GM19467 (cell line): ENCODE data around the gene LDHA.

Experiments
- ATAC-seq: cut with Tn5 transposase; IDR thresholded peaks from one replicate; pipeline ENCODE4 v1.9.1; 2021; ENCODE audit warnings: mild to moderate bottlenecking, moderate library complexity; ENCODE audit not compliant: unreplicated experiment

Gene LDHA

DNA sequence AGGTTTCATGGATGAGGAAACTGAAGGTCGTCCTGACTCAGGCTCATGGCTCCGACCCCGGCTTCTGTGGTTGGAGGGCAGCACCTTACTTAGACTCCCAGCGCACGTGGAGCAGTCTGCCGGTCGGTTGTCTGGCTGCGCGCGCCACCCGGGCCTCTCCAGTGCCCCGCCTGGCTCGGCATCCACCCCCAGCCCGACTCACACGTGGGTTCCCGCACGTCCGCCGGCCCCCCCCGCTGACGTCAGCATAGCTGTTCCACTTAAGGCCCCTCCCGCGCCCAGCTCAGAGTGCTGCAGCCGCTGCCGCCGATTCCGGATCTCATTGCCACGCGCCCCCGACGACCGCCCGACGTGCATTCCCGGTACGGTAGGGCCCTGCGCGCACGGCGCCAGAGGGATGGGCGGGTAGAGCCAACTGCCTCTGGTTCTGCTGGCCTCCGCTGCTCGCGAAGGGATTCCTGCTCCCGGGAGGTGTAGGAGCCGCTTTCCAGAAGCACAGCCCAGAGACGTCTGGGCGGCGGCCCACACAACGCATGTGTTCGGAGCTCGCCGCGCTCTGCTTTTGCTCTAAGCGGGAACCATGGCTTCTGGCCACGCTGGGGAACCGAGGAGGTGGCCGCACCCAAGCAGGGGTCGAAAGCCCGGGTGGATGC, at the start of gene LDHA:
Gene LDHA, plus strand, starts transcription at position 289 of the 653 bp plus-strand sequence. CDS start 2,280 bp downstream, outside the sequence.
- peak; percentile 48 for ATAC-seq

DNA sequence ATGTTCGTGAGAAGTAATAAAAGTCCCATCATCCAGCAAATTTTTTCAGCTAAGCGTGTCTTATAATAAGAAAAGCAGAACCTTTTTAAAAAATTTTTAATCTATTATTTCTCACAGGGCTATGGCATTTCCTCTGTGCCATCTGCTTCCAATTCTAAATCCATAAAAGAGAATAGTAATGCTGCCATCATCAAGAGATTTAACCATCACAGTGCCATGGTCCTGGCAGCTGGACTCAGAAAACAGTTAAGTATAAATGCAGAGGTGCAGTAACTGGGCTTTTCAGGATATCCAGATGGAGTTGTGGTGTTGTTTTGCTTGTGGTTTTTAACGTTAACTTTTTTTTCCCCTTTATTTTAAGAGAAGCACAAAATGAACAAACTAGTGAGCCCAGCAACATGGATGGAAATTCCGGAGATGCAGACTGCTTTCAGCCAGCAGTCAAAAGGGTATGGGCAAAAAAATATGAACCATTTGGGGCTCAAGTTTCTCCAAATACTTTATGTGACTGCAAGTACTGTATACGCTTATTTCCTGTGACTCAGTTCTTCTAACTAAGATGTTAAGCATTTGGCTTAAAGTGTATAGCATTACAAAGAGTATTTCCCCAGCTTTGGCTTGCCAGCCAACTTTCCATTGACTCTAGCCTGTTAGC, 46.8 kb upstream of the LDHA start:
- ATAC-seq = no peak

DNA sequence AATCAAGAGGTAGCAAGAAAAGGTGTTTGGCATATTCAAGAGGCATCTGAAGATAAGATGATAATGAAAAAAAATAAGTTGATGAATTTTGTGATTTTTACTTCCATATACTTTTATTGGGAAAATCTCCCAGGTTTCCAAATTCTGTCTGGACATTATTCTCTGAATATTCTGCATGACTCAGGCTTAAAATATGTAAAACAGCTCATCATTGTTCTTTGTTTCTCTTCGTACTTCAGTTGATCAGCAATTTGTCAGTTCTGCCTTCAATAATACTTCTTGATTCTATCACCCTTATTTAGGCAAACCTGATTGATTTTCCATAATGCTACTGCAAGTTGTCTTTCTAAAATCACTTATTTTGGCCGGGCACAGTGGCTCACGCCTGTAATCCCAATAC, 41.8 kb upstream of the LDHA start:
- ATAC-seq = no peak

DNA sequence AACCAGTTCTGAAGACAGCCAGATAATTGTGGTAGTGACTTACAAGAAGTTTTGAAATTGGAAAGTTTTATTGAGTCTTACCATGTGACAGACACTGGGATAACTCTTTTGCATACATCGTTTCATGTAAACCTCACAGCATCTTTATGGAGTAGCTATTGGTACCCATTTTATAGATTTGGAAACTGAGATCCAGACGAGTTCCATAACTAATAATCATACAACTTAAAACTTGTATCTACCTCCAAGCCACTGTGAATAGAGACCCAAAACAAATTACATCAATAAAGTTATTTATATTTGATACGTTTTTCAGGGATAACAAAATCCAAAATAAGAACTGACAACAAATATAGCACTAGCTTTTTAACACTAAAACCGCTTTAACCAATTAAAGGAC, 35.7 kb upstream of the LDHA start:
- ATAC-seq = no peak

DNA sequence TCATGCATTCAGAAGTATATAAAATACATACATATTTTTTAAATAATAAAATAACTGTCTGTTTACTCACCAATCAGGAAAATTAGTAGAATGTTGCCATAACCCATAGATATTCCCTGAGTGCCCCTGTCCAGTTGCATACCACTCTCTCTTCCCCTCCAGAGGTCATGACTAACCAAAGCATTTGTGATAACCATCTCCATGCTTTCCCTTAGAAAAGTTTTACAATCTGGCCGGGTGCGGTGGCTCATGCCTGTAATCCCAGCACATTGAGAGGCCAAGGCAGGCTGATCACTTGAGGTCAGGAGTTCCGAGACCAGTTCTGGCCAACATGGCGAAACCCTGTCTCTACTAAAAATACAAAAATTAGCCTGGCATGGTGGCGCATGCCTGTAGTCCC, 33.2 kb upstream of the LDHA start:
- no peak for ATAC-seq

DNA sequence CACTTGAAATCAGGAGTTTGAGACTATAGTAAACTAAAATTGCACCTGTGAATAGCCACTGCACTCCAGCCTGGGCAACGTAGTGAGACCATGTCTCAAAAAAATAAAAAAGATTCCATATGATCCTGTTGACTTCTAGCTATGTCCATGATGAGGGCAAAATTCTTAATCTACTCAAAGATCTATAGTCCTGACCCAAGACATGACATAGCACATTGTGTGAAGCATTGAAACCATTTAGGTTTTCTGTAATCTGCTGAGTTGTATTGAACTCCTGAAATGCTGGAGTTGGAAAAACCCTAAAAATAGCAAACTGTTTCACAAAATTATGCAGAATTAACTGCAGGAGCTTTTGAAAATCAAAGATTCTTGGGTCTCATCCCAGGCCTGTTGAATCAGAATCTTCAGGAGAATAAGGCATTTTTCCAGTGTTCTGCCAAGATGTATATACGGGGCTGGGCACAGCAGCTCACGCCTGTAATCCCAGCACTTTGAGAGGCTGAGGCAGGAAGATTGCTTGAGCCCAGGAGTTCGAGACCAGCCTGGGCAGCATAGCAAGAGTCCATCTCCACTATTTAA, 29.8 kb upstream of the LDHA start:
- ATAC-seq = no peak

DNA sequence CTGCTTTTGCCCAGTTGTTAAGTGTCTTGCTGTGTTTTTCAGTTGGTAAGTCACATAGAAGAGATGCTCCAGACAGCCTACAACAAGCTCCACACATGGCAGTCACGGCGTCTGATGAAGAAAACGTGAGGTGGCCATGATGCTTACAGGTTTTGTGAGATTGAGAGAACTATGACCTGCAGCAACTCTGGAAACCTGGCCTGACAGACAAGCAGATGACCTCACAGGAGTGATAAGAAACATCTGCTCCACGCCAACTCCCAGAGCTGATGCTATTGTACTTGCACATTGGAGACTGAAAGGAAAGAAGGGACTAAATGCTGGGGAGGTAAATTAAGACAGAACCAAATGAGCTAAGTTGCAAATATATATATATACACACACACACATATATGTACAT, 28.6 kb upstream of the LDHA start:
- no peak for ATAC-seq

DNA sequence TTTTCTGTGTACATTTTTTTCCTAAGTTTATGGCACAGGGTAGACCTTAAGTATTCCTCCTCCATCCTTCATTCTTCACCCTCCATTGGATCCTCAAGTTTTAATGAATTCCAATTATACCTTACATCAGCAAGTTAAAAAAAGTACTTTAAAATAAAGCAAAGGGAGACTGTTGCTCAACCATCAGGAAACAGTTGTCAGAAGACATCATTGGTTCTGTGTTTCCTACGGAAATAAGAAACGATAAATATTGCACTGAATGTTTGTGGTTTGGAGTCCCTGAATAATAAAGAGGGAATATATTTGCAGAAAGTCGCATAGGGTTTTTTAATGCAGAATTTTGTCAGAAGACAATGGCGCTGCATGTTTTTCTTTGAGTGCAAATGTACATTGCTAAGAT, 28.1 kb upstream of the LDHA start:
- ATAC-seq = no peak

DNA sequence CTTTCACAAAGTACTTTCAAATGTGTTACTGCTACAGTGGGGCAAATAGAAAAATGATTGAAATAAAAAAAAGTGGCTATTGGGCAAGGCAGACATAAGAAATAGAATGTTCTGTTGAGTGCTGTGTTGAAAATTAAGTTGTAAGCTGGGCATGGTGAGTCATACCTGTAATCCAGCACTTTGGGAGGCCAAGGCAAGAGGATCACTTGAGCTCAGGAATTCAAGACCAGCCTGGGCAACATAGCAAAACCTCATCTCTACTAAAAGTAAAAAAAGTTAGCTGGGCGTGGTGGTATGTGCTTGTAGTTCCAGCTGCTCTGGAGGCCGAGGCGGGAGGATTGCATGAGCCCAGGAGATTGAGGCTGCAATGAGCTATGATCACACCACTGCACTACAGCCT, 26.9 kb upstream of the LDHA start:
- ATAC-seq = no peak

DNA sequence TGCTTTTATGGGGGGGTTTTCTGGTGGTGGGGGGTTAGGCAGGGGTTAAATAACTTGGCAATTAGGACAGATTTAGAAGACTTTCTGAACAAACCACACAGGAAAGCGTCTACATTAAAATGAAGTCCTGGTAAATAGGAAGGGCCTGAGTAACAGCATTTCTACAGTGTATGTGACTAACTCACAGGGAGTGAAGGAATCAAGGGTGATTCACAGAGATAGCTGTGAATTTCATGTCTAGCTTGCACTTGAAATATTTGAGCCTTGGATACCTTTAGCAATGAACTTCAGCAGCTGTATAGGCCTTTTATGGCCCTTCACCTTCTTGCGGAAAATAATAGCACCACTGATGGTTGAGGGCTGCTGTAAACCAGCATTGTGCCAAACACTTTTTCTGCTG, 26.1 kb upstream of the LDHA start:
- no peak for ATAC-seq

DNA sequence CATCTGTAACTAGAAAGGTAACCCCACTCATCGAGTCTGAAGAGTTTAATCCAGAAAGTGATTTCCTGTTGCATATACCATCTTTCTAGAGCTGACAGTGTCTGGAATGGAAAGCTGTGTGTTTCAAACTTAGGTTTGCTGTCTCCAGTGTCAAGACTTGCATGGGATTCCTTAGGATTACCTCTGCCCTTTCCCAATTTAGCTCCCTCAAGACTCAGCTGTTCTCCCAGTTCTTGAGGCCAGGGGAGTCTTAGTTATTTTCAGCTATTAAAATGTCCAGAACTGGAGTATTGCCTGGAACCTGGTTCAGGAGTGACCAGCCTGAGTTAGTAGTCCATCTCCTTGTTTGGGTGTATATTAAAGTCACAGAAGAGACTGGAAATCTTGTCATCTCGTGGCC, 25.0 kb upstream of the LDHA start:
- ATAC-seq = no peak

DNA sequence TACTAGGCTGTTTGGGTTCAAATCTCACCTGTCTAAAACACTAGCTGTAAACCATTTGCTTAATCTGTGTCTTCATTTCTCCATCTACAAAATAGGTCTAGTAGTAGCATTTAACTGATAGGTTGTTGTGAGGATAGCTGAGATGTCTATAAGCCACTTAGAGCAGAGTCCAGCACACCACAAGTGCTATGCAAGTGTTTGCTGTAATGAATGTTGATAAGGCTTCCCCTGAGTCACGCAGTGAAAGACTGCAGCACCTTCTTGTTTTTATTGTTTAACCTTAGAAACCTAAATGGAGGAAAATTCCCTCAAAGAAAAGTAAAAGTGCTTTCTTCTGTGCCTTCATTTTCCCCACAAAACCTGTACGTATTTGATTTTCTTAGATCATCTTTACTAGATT, 23.1 kb upstream of the LDHA start:
- no peak for ATAC-seq

DNA sequence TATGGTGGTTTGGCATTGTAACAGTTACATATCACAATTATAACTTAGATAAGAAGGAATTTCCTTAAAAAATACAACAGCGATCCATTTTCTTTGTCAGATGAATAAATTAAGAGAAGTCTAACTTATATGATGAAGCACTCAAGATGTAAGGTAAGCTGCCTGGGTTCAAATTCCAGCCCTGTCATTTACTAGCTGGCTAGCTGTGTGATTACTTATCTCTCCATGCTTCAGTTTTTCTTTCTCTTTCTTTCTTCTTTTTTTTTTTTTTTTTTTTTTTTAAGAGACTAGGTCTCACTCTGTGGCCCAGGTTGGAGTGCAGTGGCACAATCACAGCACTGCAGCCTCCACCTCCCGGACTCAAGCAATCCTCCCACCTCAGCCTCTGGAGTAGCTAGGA, 22.2 kb upstream of the LDHA start:
- no peak for ATAC-seq

DNA sequence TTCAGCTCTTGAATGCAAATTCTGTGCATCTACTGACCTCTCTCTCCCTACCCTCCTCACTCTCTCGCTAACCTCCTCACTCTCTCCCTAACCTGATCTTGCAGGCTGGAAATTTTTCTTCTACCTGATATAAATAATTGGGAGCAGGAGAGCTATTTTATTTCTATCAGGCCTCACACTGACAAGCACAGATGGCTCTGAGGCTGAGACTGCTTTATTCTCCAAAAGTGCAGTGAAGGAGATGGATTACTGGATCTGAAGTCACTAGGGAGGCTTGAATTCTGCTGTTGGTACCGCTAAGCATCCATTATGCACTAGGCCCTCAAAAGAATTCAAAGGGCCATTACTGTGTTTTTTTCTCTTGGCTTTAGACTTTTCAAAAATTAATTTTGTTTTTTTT, 19.4 kb upstream of the LDHA start:
- ATAC-seq = no peak

DNA sequence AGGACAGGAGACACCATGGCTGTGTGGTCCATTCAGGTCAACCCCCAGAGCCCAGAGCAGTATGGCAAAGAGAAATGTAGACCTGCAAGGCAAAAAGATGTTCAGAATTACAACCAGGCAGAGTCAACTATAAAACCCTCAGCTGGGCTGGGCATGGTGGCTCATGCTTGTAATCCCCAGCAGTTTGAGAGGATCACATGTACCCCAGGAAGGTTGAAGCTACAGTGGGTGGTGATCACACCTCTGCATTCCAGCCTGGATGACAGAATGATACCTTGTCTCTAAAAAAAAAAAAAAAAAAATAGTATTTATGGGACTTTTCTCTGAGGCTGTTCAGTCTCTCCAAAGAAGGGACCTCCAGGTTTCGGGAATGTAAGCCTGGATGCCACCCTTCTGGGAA, 18.4 kb upstream of the LDHA start:
- ATAC-seq = no peak

DNA sequence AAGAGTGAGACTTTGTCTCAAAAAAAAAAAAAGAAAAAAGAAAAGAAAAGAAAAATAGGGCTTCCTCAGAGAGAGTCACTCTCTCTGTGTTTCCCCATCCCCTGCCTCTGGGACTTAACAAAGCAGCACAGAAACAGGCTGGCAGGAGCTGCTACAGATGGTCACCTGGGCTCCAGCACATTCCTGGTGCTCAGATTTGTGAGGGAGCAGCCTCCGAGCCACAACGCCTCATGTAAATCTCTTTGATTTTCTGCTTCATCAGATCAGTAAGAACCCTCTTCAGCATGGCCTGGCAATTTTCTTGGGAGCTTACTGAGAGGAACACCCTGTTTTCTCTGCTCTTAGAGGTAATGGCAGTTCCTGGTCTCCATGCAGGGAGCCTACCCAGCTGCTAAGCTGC, 15.2 kb upstream of the LDHA start:
- ATAC-seq = no peak

DNA sequence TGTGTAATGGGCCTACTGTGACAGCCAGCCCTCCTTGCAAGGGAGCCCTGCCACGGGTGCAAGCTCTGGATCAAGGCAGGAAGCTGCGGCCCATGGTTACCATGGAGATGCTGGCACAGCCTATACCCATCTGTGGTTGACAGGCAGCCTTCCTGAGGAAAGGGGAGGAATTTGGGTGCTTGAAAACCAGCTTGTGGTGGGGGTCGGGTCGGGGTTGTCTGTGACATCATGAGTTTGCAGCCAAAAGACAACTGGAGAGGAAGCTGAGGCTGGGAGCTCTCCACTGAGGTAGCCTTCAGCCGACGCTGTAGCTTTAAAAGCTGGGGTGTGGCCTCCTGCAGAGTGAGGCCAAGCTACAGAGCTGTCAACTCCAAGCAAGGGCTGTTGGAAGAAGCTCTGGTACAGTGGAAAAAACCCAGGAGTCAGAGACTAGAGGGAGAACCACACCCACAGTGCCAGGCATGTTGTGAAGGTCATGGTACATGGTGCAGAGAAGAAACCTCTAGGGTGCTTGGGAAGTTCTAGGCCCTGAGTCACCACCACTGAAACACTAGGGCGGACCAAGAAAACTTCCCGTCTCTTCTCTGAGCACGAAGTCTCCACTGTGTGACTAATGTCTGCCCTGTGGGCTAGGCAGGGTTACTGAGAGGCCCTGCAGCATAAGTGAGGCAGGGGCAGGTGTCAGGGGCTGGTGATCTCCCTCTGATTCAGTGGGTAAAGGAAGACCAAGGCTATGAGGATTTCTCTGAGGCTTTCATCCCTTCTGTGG, 10.8 kb upstream of the LDHA start:
- peak; percentile 65 for ATAC-seq

DNA sequence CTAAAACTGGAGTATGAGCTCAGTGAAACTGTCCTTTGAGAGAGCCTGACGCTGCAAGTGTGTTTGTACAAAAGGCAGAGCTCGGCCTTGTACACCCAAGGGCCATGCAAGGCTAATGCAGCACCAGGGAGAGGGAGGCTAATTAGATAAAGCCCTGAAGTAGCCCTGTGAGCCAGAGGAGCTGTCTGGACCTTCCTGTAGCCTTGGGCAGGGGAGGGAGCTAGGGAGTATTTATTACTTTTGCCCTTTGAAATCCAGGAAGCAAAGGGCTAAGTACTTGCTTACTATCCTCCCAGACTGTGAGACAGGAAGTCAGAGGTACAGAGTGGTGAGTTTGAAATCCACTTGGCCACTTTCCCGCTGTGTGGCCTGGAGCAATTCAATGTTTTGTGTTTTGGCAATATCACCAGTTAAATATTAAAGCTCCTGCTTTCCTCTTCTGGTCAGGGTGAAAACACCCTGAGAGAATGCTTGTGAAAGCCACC, 10.2 kb upstream of the LDHA start:
- peak; percentile 37 for ATAC-seq

DNA sequence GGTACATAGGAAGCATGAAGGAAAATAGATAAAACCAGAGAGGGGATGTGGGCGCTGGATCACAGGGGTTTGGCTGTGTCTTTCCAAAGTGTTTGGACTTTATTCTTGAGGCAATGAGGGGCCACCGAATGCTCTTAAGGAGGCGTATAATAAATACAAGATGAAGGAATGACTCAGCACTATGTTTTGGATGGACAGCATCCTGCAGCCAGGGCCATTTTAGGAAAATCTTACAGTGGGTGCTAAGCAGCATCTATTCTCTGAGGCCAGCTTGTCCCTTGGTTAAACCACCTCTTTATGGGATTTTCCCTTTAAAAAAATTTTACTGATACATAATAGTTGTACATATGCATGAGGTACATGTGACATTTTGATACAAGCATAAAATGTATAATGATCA, 4.3 kb upstream of the LDHA start:
- no peak for ATAC-seq

DNA sequence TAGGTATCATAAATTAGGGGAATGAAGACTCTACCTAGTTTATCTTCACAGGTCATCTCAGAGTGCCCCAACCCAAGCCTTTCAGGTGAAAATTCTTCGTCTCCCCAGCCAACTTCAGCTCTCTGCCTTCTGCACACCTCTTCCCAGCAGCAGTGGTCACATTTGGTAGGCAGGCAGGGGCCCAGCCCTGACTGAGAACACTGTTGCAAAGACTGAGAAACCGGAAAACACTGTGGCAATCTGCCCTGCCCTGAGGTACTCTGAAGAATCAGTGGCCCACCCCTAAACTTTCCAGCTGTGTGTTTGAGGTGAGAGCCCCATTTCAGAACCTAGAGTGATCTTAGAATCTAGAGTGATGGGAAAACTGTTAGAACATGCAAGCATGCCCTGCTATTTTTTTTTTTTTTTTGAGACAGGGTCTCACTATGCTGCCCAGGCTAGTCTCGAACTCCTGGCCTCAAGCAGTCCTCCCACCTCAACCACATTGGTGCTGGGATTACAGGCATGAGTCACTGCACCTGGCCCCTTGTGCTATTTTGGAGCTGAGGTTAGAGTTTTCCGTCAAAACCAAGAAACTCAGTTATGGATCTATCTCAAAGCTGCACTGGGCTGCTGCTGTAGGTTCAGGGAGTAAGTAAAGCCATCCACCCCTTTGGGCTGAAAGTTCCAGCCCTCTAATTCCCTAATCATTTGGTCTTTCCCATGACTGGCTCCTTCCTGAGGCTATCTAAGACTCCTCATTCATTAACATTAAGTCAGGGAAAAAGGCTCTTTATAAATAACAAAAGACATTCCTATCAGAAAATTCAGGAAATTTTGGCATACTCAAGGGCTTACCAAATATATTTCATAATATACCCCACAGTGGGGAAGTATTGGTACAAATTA, 1.7 kb upstream of the LDHA start:
- ATAC-seq = no peak
